Tibial artery (tissue), 4 donors: ENCODE measurements around the gene UFSP2.

Source experiments
- DNase-seq, 2 donors: peaks; one replicate each; pipeline ENCODE4 v3.0.0-alpha.2; 2019
- H3K27ac ChIP-seq, 2 donors: fragments of 200-600 bp; sonication (generic) in 1 of 2; 1 replicate in 1 of 2; 2 replicates in 1 of 2; pipeline ENCODE4 v1.5.1; 2018 to 2019; ENCODE audit warnings: mild to moderate bottlenecking in 1 of 2
- H3K27me3 ChIP-seq, 2 donors: fragments of 200-600 bp; sonication (generic) in 1 of 2; one replicate each; pipeline versions ENCODE4 v1.5.1 to v1.6.0; 2016 to 2019
- H3K36me3 ChIP-seq, 3 donors: fragments of 200-600 bp; sonication (generic) in 2 of 3; one replicate each; pipeline ENCODE4 v1.5.1; 2016 to 2019; ENCODE audit warnings: mild to moderate bottlenecking in 2 of 3
- H3K4me1 ChIP-seq, 4 donors: fragments of 200-600 bp; sonication (generic) in 2 of 4; 1 replicate in 3 of 4; 2 replicates in 1 of 4; pipeline ENCODE4 v1.5.1; 2016 to 2019
- H3K4me3 ChIP-seq, 2 donors: fragments of 200-600 bp; sonication (generic) in 1 of 2; 1 replicate in 1 of 2; 2 replicates in 1 of 2; pipeline ENCODE4 v1.5.1; 2018 to 2019; ENCODE audit warnings: mild to moderate bottlenecking in 2 of 2
- H3K9me3 ChIP-seq, 3 donors: fragments of 200-600 bp; sonication (generic) in 1 of 3; one replicate each; pipeline ENCODE4 v1.5.1; 2016 to 2019
- CTCF ChIP-seq, 2 experiments: fragments of 200-600 bp in 1 of 2; fragments of 450-650 bp in 1 of 2; IDR thresholded peaks; one replicate each; pipeline ENCODE4 v1.5.1; 2017 to 2019; ENCODE audit warnings: antibody characterized with exemption in 2 of 2, mild to moderate bottlenecking in 1 of 2, moderate library complexity in 1 of 2
- intact Hi-C: fragments of 100-400 bp; cut with DNase I; formaldehyde crosslinking; loops from one replicate; pipeline ENCODE4 v1.15.0; 2023; ENCODE audit warnings: low total_unique reads

Gene UFSP2

GRCh38 chr4:185412412-185412811, 13.4 kb downstream of the UFSP2 start:
- TF ChIP-seq CTCF (IDR thresholded peaks at IDR 0.05) = no peak
- H3K4me3 ChIP-seq = no peak overlapping the region
- no peaks in the 10 kb centered on the region for H3K9me3 ChIP-seq
- no peak for DNase-seq
- H3K36me3 ChIP-seq = peaks cover 27 to 70% (median 67%) of the 10 kb centered on the region in 3 donors
- H3K27ac ChIP-seq = peak overlapping the region; percentile 9 to 21
- H3K4me1 ChIP-seq = peaks cover 0 to 6% (median 0%) of the 10 kb centered on the region in 4 donors
- no peaks in the 10 kb centered on the region for H3K27me3 ChIP-seq
- intact Hi-C loops = no loop called here

GRCh38 chr4:185411849-185412248, 13.9 kb downstream of the UFSP2 start:
- Histone ChIP-seq H3K27ac (peak overlapping the region; percentile 9 to 21), H3K4me1 (peaks cover 0 to 6% (median 0%) of the 10 kb centered on the region in 4 donors), H3K27me3 (no peaks in the 10 kb centered on the region), H3K9me3 (no peaks in the 10 kb centered on the region), H3K36me3 (peaks cover 21 to 64% (median 62%) of the 10 kb centered on the region in 3 donors), H3K4me3 (no peak overlapping the region)
- DNase-seq = no peak
- intact Hi-C loops = no loop called here
- TF ChIP-seq CTCF (IDR thresholded peaks at IDR 0.05) = no peak

GRCh38 chr4:185408432-185408831, 17.3 kb downstream of the UFSP2 start:
- peaks cover 21 to 66% (median 55%) of the 10 kb centered on the region in 3 donors for H3K36me3 ChIP-seq
- DNase-seq = no peak
- peaks cover 0 to 8% (median 0%) of the 10 kb centered on the region in 4 donors for H3K4me1 ChIP-seq
- H3K27ac ChIP-seq = no peak overlapping the region
- H3K4me3 ChIP-seq = no peak overlapping the region
- no peaks in the 10 kb centered on the region for H3K27me3 ChIP-seq
- no peaks in the 10 kb centered on the region for H3K9me3 ChIP-seq
- no peak for TF ChIP-seq CTCF (IDR thresholded peaks at IDR 0.05)
- intact Hi-C loops = no loop called here

GRCh38 chr4:185405296-185405999, 20.3 kb downstream of the UFSP2 start:
- TF ChIP-seq CTCF (IDR thresholded peaks at IDR 0.05) = no peak
- intact Hi-C loops = no loop called here

GRCh38 chr4:185404031-185404430, 21.7 kb downstream of the UFSP2 start:
- no peak for TF ChIP-seq CTCF (IDR thresholded peaks at IDR 0.05)
- Histone ChIP-seq H3K4me1 (peaks cover 0 to 24% (median 5%) of the 10 kb centered on the region in 4 donors), H3K4me3 (no peak overlapping the region), H3K27me3 (no peaks in the 10 kb centered on the region), H3K9me3 (no peaks in the 10 kb centered on the region), H3K36me3 (peaks cover 33 to 81% (median 66%) of the 10 kb centered on the region in 3 donors), H3K27ac (peak overlapping the region in 1 of 2 donors; percentile 50)
- intact Hi-C loops = no loop called here
- DNase-seq = no peak

More at GRCh38 chr4:185405296-185405999, 20.3 kb downstream of the UFSP2 start:
- Histone ChIP-seq H3K36me3 (peaks cover 30 to 75% (median 65%) of the 10 kb centered on the region in 3 donors), H3K4me1 (peaks cover 0 to 18% (median under 1%) of the 10 kb centered on the region in 4 donors), H3K27ac (peak overlapping the region in 1 of 2 donors; percentile 6), H3K4me3 (no peak overlapping the region), H3K9me3 (no peaks in the 10 kb centered on the region), H3K27me3 (no peaks in the 10 kb centered on the region)
- no peak for DNase-seq
